RWPE2 (cell line): ENCODE results near the gene MAPK8IP3.

Experiments used
- ATAC-seq: fragments of 200-7000 bp; cut with Tn5 transposase; 3 replicates; pipeline ENCODE4 v1.9.1; 2021; ENCODE audit warnings: low read depth
- DNase-seq: peaks from one replicate; pipeline ENCODE4 v3.0.0-alpha.2; 2020; ENCODE audit warnings: low spot score
- H3K27ac ChIP-seq: fragments of 450-650 bp; 2 replicates; pipeline ENCODE4 v1.5.1; 2017; ENCODE audit warnings: mild to moderate bottlenecking; ENCODE audit not compliant: poor library complexity, severe bottlenecking
- H3K27me3 ChIP-seq: fragments of 250-450 bp; sonication (Bioruptor Pico); 2 replicates; pipeline ENCODE4 v1.5.1; 2021; ENCODE audit warnings: mild to moderate bottlenecking, moderate library complexity; ENCODE audit not compliant: insufficient read depth, poor library complexity, severe bottlenecking
- H3K36me3 ChIP-seq: fragments of 250-450 bp; sonication (Bioruptor Pico); 2 replicates; pipeline ENCODE4 v1.5.1; 2020; ENCODE audit warnings: low read depth, mild to moderate bottlenecking, moderate library complexity
- H3K4me1 ChIP-seq: fragments of 250-450 bp; sonication (Bioruptor Pico); 2 replicates; pipeline ENCODE4 v1.5.1; 2021; ENCODE audit warnings: mild to moderate bottlenecking, moderate library complexity; ENCODE audit not compliant: insufficient read depth, poor library complexity, severe bottlenecking
- H3K4me3 ChIP-seq: fragments of 250-450 bp; sonication (Bioruptor Pico); 2 replicates; pipeline ENCODE4 v1.5.1; 2021; ENCODE audit warnings: mild to moderate bottlenecking, moderate library complexity; ENCODE audit not compliant: severe bottlenecking
- H3K9me3 ChIP-seq: fragments of 250-450 bp; sonication (Bioruptor Pico); 2 replicates; pipeline ENCODE4 v1.5.1; 2021; ENCODE audit warnings: mild to moderate bottlenecking, moderate library complexity; ENCODE audit not compliant: severe bottlenecking
- TF ChIP-seq, protein P1 (sequence below): fragments of 450-650 bp; IDR thresholded peaks from one replicate; pipeline ENCODE4 v1.5.1; 2017; ENCODE audit warnings: mild to moderate bottlenecking, moderate library complexity; ENCODE audit not compliant: poor library complexity, severe bottlenecking

Gene MAPK8IP3

DNA sequence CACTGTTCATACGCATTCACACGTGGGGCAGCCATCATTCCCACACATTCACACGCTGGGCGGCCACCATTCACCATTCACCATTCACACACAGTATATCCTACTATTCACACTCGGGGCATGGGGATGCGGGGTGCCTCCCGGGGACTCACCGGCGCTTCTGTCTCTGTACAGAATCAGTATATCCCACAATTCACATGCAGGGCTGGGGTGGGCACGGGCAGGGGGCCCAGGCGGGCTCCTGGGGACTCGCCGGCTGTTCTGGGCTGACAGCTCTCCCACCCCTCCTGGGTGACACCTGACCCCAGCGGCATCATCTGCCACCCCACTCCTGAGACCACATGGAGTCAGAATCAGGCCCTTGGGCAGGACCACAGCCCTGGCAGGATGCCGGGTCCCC, 55.8 kb downstream of the MAPK8IP3 start:
- peaks cover 22% of the 10 kb centered on the region; the same call in 1 of the 2 replicates for H3K36me3 ChIP-seq

DNA sequence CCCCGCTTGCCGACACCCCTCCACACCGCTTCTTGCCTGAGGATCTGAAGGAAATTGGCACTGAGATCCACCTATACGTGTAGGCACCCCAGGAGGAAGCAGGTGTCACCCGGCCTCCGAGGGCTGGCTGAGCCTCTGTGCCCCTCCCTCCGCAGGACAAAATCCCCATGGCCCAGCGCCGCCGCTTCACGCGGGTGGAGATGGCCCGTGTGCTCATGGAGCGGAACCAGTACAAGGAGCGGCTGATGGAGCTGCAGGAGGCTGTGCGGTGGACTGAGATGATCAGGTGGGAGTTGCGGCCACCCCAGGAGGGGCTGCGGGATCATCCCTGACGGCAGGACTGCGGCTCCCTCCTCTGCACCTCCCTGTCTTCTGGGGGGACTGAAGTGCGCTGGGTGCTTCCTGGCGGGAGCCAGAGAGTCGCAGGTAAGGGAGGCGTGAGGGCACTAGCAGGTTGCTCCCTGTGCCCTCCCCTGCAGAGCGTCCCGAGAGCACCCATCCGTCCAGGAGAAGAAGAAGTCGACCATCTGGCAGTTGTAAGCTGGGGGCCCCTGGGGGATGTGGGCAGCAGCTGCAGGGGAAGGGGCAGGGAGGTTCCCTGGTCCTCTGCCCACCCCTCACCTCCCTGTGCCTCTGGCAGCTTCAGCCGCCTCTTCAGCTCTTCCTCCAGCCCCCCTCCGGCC, 56.3 kb downstream of the MAPK8IP3 start:
- no peaks in the 10 kb centered on the region for H3K4me1 ChIP-seq
- no peaks in the 10 kb centered on the region for H3K27me3 ChIP-seq
- TF ChIP-seq, protein P1, sequence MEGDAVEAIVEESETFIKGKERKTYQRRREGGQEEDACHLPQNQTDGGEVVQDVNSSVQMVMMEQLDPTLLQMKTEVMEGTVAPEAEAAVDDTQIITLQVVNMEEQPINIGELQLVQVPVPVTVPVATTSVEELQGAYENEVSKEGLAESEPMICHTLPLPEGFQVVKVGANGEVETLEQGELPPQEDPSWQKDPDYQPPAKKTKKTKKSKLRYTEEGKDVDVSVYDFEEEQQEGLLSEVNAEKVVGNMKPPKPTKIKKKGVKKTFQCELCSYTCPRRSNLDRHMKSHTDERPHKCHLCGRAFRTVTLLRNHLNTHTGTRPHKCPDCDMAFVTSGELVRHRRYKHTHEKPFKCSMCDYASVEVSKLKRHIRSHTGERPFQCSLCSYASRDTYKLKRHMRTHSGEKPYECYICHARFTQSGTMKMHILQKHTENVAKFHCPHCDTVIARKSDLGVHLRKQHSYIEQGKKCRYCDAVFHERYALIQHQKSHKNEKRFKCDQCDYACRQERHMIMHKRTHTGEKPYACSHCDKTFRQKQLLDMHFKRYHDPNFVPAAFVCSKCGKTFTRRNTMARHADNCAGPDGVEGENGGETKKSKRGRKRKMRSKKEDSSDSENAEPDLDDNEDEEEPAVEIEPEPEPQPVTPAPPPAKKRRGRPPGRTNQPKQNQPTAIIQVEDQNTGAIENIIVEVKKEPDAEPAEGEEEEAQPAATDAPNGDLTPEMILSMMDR: no peak
- H3K9me3 ChIP-seq: no peaks in the 10 kb centered on the region
- no peak overlapping the region for H3K4me3 ChIP-seq
- ATAC-seq (no peak), DNase-seq (no peak)
- H3K36me3 ChIP-seq: peaks cover 22% of the 10 kb centered on the region; the same call in 1 of the 2 replicates
- no peak overlapping the region for H3K27ac ChIP-seq

More for the DNA sequence above, 55.8 kb downstream of the MAPK8IP3 start:
- no peaks in the 10 kb centered on the region for H3K4me1 ChIP-seq
- TF ChIP-seq, protein P1: no peak
- H3K27ac ChIP-seq: no peak overlapping the region
- no peaks in the 10 kb centered on the region for H3K9me3 ChIP-seq
- DNase-seq: no peak
- no peak overlapping the region for H3K4me3 ChIP-seq
- H3K27me3 ChIP-seq: no peaks in the 10 kb centered on the region
- no peak for ATAC-seq

DNA sequence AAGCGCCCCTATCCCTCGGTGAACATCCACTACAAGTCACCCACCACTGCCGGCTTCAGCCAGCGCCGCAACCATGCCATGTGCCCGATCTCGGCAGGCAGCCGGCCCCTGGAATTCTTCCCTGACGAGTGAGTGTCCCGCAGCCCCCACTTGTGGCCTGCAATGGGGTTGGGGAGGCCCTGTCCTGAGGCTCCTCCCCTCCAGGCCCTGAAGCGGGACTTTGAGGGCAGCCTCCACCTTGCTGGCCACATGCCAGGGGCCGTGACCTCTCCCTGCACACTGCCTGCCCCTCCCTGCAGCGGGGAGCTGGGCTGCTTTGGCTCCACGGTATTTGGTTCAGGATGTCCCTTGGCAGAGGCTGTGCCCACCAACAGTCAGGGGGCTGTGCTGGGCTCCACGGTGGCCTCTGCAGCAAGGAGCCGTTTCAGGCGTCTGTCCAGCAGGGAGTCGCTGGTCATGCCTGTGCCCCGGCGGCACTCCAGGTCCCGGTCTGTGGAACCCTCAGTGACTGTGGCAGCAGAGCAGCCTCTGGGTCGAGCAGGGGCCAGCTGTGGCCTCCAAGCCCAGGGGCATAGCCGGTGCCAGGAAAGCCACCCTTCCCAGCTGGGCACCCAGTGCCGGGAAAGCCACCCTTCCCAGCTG, 57.0 kb downstream of the MAPK8IP3 start:
- DNase-seq (no peak), ATAC-seq (no peak)
- no peak overlapping the region for H3K27ac ChIP-seq
- no peak overlapping the region for H3K4me3 ChIP-seq
- H3K9me3 ChIP-seq: no peaks in the 10 kb centered on the region
- TF ChIP-seq, protein P1: no peak
- H3K36me3 ChIP-seq: peaks cover 22% of the 10 kb centered on the region; the same call in 1 of the 2 replicates
- H3K27me3 ChIP-seq: no peaks in the 10 kb centered on the region
- no peaks in the 10 kb centered on the region for H3K4me1 ChIP-seq

DNA sequence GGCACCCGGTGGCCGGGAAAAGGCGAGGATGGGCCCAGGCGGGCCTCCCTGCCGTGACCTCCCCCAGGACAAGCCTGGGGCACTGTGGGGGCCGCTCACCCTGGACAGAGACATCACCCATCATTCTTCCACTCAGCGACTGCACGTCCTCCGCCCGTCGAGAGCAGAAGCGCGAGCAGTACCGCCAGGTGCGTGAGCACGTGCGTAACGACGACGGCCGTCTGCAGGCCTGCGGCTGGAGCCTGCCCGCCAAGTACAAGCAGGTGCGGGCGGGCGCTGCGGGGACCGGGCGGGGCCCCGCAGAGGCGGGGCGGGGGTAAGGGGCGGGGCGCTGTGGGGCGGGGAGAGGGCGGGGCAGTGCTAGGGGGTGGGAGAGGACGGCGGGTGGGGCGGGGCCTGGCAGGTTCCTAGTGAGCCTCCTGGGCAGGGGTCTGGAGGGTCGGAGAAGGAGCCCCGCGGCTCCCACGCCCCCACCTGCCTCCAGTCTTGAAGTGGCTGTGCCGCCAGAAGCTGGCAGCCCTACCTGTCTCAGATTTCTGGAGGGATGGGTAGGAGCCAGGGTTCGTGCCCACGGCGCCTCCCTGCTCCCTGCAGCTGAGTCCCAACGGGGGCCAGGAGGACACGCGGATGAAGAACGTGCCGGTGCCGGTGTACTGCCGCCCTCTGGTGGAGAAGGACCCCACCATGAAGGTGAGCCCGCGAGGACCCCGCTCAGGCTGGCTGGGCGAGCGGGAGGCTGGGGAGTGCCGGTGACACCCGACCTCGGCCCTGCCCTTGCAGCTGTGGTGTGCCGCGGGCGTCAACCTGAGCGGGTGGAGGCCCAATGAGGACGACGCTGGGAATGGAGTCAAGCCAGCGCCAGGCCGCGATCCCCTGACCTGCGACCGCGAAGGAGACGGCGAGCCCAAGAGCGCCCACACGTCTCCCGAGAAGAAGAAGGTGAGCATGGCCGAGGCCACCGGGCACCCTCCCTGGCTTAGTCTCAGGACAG, 57.8 kb downstream of the MAPK8IP3 start:
- H3K27me3 ChIP-seq: no peaks in the 10 kb centered on the region
- H3K4me1 ChIP-seq: no peaks in the 10 kb centered on the region
- H3K36me3 ChIP-seq: peaks cover 22% of the 10 kb centered on the region; the same call in 1 of the 2 replicates
- H3K27ac ChIP-seq: no peak overlapping the region
- H3K9me3 ChIP-seq: no peaks in the 10 kb centered on the region
- TF ChIP-seq, protein P1: peak; percentile 21
- DNase-seq (no peak), ATAC-seq (no peak)
- no peak overlapping the region for H3K4me3 ChIP-seq
